Activated naive CD8-positive, alpha-beta T cell (primary cell): Measurements from ENCODE around the gene GRAP2.
"Not testable (repeated sequence)": the region's sequence is repeated elsewhere in the genome, so short reads cannot be mapped to it uniquely, and the experiment has no call there.

Experiments
- H3K27ac Mint-ChIP-seq: one replicate; pipeline ENCODE4 v1.8.0; 2021; ENCODE audit warnings: mixed read lengths
- H3K27me3 Mint-ChIP-seq: one replicate; pipeline ENCODE4 v1.8.0; 2021; ENCODE audit warnings: mixed read lengths
- H3K36me3 Mint-ChIP-seq: one replicate; pipeline ENCODE4 v1.8.0; 2021; ENCODE audit warnings: mixed read lengths
- H3K4me1 Mint-ChIP-seq: one replicate; pipeline ENCODE4 v1.8.0; 2021; ENCODE audit warnings: low read depth, mixed read lengths
- H3K4me3 Mint-ChIP-seq: one replicate; pipeline ENCODE4 v1.8.0; 2021; ENCODE audit warnings: mild to moderate bottlenecking, mixed read lengths
- H3K9me3 Mint-ChIP-seq: one replicate; pipeline ENCODE4 v1.8.0; 2021; ENCODE audit warnings: low read depth, mixed read lengths

Gene GRAP2

GRCh38 chr22:39900306-39901227 is at the start of gene GRAP2:
GRAP2 (plus strand) TSS chr22:39901084; CDS start chr22:39947107, 46,023 bp downstream.
- Mint-ChIP-seq H3K9me3 (no peaks in the 10 kb centered on the region), H3K27ac (peak within 1 kb of the TSS; percentile 99), H3K36me3 (no peaks in the 10 kb centered on the region), H3K27me3 (no peaks in the 10 kb centered on the region), H3K4me1 (peaks cover 33% of the 10 kb centered on the region), H3K4me3 (peak within 1 kb of the TSS; percentile 95)

GRCh38 chr22:39851606-39852315 is 49.1 kb upstream of the GRAP2 start:
- H3K4me1 Mint-ChIP-seq = no peaks in the 10 kb centered on the region
- no peak overlapping the region for H3K27ac Mint-ChIP-seq
- H3K27me3 Mint-ChIP-seq = peaks cover 2% of the 10 kb centered on the region
- H3K36me3 Mint-ChIP-seq = no peaks in the 10 kb centered on the region
- H3K4me3 Mint-ChIP-seq = no peak overlapping the region
- no peaks in the 10 kb centered on the region for H3K9me3 Mint-ChIP-seq

DNA sequence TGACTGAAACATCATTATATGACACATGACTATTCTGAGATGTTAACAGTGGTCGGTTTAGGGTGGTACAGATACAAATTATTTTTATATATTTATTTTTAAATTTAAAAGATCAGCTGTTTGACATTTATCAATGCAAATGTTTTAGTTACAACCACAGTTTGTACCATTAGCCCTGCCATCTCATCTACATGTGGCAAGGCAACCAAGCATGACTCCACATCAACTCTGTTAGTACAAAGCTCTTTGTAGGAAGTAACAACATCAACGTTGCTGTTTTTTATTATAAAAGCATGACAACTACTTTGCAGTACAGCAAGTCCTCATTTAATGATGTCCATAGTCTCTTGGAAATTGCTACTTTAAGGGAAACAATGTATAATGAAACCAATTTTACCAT is 48.1 kb upstream of the GRAP2 start:
- no peak overlapping the region for H3K27ac Mint-ChIP-seq
- peaks cover 2% of the 10 kb centered on the region for H3K27me3 Mint-ChIP-seq

DNA sequence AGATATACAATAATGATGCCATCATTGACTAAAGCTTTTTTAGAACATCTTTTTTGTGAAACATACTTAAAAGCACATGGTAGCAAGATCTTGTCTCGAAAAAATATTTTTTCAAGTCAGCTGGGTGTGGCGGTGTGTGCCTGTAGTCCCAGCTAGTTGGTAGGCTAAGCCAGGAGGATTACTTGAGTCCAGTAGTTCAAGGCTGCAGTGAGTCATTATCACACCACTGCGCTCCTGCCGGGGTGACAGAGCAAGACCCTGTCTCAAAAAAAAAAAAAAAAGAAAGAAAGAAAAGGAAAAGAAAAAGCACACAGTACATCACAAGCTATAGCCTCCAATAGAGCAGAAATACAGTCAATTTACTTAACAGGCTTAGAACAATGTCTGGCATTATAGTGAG is 44.3 kb upstream of the GRAP2 start:
- no peaks in the 10 kb centered on the region for H3K9me3 Mint-ChIP-seq
- peaks cover 2% of the 10 kb centered on the region for H3K27me3 Mint-ChIP-seq
- H3K4me1 Mint-ChIP-seq = peaks cover 17% of the 10 kb centered on the region
- no peak overlapping the region for H3K4me3 Mint-ChIP-seq
- no peak overlapping the region for H3K27ac Mint-ChIP-seq
- peaks cover 2% of the 10 kb centered on the region for H3K36me3 Mint-ChIP-seq

More for the DNA sequence above, 48.1 kb upstream of the GRAP2 start:
- Mint-ChIP-seq H3K4me3 (no peak overlapping the region), H3K9me3 (no peaks in the 10 kb centered on the region), H3K36me3 (no peaks in the 10 kb centered on the region), H3K4me1 (no peaks in the 10 kb centered on the region)

DNA sequence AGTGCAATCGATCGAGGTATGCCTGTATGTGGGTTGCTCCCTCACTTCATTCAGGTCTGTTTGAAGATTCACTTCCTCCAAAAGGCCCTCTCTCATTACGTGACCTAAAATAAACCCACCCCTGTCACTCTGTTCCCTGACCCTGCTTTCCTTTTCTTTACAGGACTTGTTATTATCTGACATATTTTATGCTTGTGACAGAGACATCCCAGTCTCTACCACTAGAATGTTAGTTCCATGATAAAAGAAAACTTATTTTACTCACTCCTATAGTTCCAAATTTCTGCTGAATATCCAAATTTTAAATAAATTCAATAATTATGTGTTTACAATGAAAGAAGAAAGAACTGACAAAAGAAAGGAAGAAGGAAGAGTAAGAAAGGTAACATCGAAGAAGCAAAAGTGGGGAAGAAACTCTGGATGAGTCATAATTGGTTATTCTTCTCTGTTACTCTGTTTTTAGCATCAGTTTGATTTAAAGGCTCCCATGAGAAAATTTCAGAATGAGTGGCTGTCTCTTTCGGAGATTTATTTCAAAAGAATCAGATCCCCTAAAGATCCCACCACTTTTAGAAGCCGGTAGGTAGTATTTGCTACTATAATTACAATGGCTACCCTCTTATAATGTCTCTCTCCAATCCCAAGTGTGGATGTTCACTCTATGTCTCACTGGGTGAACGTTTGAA is 40.8 kb upstream of the GRAP2 start:
- Mint-ChIP-seq H3K27ac (peak overlapping the region; percentile 3), H3K4me1 (peaks cover 17% of the 10 kb centered on the region), H3K27me3 (no peaks in the 10 kb centered on the region), H3K36me3 (peaks cover 2% of the 10 kb centered on the region), H3K4me3 (peak overlapping the region; percentile 36), H3K9me3 (no peaks in the 10 kb centered on the region)

DNA sequence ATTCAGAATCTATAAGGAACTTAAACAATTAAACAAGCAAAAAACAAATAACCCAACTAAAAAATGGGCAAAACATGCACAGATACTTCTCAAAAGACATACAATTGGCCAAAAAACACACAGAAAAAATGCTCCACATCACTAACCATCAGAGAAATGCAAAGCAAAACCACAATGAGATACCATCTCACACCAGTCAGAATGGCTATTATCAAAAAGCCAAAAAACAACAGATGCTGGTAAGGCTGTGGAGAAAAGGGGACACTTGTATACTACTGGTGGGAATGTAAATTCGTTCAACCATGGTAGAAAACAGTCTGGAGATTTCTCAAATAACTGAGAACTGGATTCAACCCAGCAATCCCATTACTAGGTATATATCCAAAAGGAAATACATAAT is 32.1 kb upstream of the GRAP2 start:
- H3K27me3 Mint-ChIP-seq = no peaks in the 10 kb centered on the region
- H3K9me3 Mint-ChIP-seq = no peaks in the 10 kb centered on the region
- peaks cover 6% of the 10 kb centered on the region for H3K4me1 Mint-ChIP-seq
- H3K27ac Mint-ChIP-seq = no peak overlapping the region
- H3K36me3 Mint-ChIP-seq = peaks cover 6% of the 10 kb centered on the region
- H3K4me3 Mint-ChIP-seq = no peak overlapping the region

DNA sequence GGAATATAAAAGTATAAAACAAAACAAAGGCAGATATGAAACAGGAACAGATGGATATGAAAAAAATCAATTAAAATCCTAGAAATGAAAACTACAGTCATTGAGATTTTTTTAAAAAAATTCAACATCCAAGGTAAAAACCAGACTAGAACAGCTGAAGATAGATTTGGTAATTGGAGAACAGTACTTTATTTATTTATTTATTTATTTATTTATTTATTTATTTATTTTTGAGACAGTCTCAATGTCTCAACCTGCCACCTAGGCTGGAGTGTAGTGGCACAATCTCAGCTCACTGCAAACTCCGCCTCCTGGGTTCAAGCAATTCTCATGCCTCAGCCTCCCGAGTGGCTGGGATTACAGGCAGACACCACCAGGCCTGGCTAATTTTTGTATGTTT is 31.1 kb upstream of the GRAP2 start:
- not testable (repeated sequence) for H3K36me3 Mint-ChIP-seq, H3K27ac Mint-ChIP-seq, H3K27me3 Mint-ChIP-seq, H3K9me3 Mint-ChIP-seq, H3K4me3 Mint-ChIP-seq
- peaks cover 13% of the 10 kb centered on the region for H3K4me1 Mint-ChIP-seq

DNA sequence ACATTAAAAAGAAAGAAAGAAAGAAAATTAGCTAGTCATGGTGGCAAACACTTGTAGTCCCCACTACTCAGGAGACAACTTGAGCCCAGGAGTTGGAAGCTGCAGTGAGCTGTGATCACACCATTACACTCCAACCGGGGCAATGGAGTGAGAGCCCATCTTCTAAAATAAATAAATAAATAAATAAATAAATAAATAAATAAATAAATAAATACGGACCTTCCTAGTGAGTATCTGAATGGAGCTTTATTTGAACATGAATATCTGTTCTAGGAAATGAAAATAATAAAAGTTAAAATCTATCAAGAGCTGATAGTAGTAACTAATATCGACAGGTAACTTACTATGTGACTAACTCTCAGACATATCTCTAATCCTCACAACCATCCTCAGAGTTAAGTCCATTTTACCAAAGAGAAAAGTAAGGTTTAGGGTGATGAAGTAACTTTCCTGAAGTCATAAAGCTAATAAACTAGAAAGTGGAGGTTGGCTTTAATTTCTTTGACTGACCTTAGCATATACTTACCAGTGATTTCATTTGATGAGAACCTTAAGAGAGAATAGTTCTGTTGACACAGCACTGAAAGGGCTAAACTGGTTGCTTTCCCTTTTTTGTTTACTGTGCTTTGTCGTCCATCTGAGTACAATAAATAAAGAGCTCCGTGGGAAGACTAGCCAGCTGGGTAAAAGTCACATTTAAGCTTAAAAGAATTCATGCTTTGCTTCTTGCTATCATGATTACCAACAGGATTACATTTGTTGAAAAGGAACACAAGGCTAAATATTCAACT is 29.7 kb upstream of the GRAP2 start:
- Mint-ChIP-seq H3K27ac (no peak overlapping the region), H3K9me3 (no peaks in the 10 kb centered on the region), H3K36me3 (peaks cover 4% of the 10 kb centered on the region), H3K4me1 (peaks cover 13% of the 10 kb centered on the region), H3K4me3 (no peak overlapping the region), H3K27me3 (no peaks in the 10 kb centered on the region)

DNA sequence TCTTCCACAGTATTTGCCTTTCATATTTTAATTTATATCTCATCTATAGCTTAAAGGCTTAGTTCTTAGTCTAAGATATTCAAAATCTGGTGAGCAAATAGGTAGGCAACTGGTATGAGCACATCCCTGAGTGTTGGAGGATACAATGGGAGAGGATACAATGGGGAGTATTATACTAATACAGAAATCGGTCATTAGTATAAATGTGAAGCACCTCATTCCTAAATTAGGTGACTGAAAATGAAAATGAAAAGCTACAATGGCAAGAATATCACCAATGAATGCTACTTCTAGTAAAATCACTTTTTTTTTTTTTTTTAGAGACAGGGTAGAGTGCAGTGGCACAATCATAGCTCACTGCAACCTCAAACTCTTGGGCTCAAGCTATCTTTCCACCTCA is 28.3 kb upstream of the GRAP2 start:
- Mint-ChIP-seq H3K36me3 (peaks cover 4% of the 10 kb centered on the region), H3K4me1 (peaks cover 13% of the 10 kb centered on the region), H3K9me3 (no peaks in the 10 kb centered on the region), H3K27me3 (no peaks in the 10 kb centered on the region), H3K27ac (no peak overlapping the region), H3K4me3 (no peak overlapping the region)

DNA sequence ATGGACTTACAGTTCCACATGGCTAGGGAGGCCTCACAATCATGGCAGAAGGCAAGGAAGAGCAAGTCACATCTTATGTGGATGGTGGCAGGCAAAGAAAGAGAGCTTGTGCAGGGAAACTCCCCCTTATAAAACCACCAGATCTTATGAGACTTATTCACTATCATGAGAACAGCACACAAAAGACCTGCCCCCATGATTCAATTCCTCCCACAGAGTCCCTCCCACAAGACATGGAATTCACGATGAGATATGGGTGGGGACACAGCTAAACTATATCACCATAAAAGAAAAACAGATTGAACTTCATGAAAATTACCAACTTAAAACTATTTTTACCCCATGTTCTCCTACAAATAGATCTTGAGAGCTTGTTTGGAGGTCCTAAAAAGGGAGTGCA is 26.9 kb upstream of the GRAP2 start:
- H3K4me1 Mint-ChIP-seq = peaks cover 14% of the 10 kb centered on the region
- H3K27ac Mint-ChIP-seq = no peak overlapping the region
- peaks cover 3% of the 10 kb centered on the region for H3K36me3 Mint-ChIP-seq
- H3K9me3 Mint-ChIP-seq = no peaks in the 10 kb centered on the region
- H3K4me3 Mint-ChIP-seq = peak overlapping the region; percentile 8
- H3K27me3 Mint-ChIP-seq = no peaks in the 10 kb centered on the region

- not testable (repeated sequence) for H3K36me3 Mint-ChIP-seq, H3K27ac Mint-ChIP-seq, H3K27me3 Mint-ChIP-seq, H3K4me3 Mint-ChIP-seq, H3K9me3 Mint-ChIP-seq
- H3K4me1 Mint-ChIP-seq = peaks cover 14% of the 10 kb centered on the region
These were observed 25.6 kb upstream of the GRAP2 start for GRCh38 chr22:39875176-39875885.

- H3K36me3 Mint-ChIP-seq = no peaks in the 10 kb centered on the region
- no peak overlapping the region for H3K27ac Mint-ChIP-seq
- H3K4me3 Mint-ChIP-seq = no peak overlapping the region
- H3K4me1 Mint-ChIP-seq = peaks cover 14% of the 10 kb centered on the region
- no peaks in the 10 kb centered on the region for H3K27me3 Mint-ChIP-seq
- no peaks in the 10 kb centered on the region for H3K9me3 Mint-ChIP-seq
These were observed 23.6 kb upstream of the GRAP2 start for GRCh38 chr22:39877079-39877845.

GRCh38 chr22:39880722-39881121 is 20.2 kb upstream of the GRAP2 start:
- H3K27ac Mint-ChIP-seq = no peak overlapping the region
- H3K9me3 Mint-ChIP-seq = no peaks in the 10 kb centered on the region
- H3K4me1 Mint-ChIP-seq = peaks cover 1% of the 10 kb centered on the region
- H3K36me3 Mint-ChIP-seq = no peaks in the 10 kb centered on the region
- no peak overlapping the region for H3K4me3 Mint-ChIP-seq
- no peaks in the 10 kb centered on the region for H3K27me3 Mint-ChIP-seq
